Vagina (tissue), 2 donors: Measurements from ENCODE around the gene CD58.

ENCODE experiments used
- POLR2A ChIP-seq, 2 donors: fragments of 450-650 bp; IDR thresholded peaks; one replicate each; pipeline ENCODE4 v1.6.1; 2017; ENCODE audit warnings: antibody characterized with exemption in 2 of 2, mild to moderate bottlenecking in 2 of 2, moderate library complexity in 2 of 2
- POLR2AphosphoS5 ChIP-seq, 2 donors: sonication (generic); formaldehyde crosslinking; IDR thresholded peaks; one replicate each; pipeline ENCODE4 v1.9.0; 2017; ENCODE audit warnings: antibody characterized with exemption in 2 of 2, mild to moderate bottlenecking in 2 of 2, low read depth in 1 of 2; ENCODE audit not compliant: insufficient read depth in 1 of 2
- TF ChIP-seq, protein P1 (sequence below), 3 experiments: fragments of 450-650 bp in 2 of 3; fragments of 200-600 bp in 1 of 3; sonication (generic) in 1 of 3; IDR thresholded peaks; one replicate each; pipeline ENCODE4 v1.5.1; 2017 to 2019; ENCODE audit warnings: antibody characterized with exemption in 3 of 3, mild to moderate bottlenecking in 2 of 3, moderate library complexity in 2 of 3

DNA sequence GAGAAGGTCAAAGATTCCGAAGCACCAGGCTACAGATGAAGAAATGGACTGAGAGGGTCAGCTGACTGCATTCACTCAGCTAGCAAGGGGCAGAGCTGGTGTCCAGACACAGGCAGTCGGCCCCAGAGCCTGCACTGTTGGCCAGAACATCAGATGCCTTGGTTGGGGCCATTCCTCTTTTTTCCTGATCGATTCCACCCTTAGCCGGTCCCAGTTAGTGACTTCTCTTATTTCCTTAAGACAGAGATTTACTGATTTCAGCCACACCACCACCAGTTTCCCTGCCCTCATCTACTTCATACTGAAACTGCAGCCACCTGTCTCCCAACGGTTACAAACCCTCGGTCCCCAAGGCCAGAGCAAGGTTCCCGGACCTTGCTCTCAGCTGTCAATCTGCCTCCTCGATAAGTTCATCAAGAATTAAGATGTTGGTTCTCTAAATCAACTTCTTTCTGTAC lies 11.5 kb downstream of the CD58 start:
- TF ChIP-seq, protein P1, sequence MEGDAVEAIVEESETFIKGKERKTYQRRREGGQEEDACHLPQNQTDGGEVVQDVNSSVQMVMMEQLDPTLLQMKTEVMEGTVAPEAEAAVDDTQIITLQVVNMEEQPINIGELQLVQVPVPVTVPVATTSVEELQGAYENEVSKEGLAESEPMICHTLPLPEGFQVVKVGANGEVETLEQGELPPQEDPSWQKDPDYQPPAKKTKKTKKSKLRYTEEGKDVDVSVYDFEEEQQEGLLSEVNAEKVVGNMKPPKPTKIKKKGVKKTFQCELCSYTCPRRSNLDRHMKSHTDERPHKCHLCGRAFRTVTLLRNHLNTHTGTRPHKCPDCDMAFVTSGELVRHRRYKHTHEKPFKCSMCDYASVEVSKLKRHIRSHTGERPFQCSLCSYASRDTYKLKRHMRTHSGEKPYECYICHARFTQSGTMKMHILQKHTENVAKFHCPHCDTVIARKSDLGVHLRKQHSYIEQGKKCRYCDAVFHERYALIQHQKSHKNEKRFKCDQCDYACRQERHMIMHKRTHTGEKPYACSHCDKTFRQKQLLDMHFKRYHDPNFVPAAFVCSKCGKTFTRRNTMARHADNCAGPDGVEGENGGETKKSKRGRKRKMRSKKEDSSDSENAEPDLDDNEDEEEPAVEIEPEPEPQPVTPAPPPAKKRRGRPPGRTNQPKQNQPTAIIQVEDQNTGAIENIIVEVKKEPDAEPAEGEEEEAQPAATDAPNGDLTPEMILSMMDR (IDR thresholded peaks at IDR 0.05) = no peak
- TF ChIP-seq POLR2AphosphoS5 (IDR thresholded peaks at IDR 0.05; ENCODE audit: insufficient read depth in 1 of 2, low read depth in 1 of 2) = no peak
- TF ChIP-seq POLR2A (IDR thresholded peaks at IDR 0.05) = no peak
